CD4-positive, alpha-beta T cell treated with Interleukin-10 for 1 hour (primary cell): ENCODE data around the gene CD40.
"Not testable (repeated sequence)": the region's sequence is repeated elsewhere in the genome, so short reads cannot be mapped to it uniquely, and the experiment has no call there.

Experiments
- DNase-seq: peaks from one replicate; pipeline ENCODE4 v3.0.0-alpha.2; 2020

Gene CD40

GRCh38 chr20:46117704-46118467, at the start of gene CD40:
CD40 (plus strand) TSS chr20:46118314; CDS start chr20:46118344, 30 bp downstream.
- peak; percentile 78 for DNase-seq

GRCh38 chr20:46070215-46070900, 47.8 kb upstream of the CD40 start:
- DNase-seq, result no peak

- no peak for DNase-seq
Observed at GRCh38 chr20:46071573-46071972, 46.5 kb upstream of the CD40 start.

DNA sequence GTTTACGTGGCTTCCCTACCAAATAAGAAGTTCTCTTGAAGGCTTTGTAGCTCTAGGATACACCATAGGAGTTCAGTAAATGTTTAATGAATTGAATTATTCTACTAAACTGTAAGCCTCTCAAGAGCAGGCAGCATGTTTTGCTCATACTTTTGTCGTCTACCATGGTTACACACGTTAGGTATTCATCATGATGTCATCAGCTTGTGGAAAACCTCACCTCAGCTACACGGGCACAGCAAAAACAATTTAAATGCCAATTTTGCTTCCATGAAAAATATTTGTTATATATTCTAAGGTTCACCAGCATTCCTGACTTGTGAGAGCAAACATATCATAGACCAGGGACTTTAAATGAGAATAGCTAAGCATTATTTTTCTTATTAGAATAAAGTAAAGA, 45.1 kb upstream of the CD40 start:
- DNase-seq, result no peak

DNA sequence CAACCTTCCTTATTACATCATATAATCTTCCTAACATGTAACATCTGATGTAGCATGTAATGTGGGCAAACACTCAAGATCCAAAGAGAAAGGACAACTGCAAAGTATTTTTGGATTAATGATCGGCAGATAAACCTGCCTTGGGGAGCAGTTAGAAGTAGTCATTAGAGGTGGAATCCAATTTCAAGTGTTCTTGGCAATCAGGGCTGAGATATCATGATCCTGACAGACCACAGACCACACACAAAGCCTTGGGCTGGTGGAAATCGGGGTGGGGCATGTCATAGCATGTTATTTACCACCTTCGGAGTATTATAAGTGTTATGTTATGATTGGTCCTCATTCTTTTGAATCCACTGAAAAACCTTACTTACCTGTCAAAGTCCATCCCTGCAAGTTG, 44.7 kb upstream of the CD40 start:
- no peak for DNase-seq

DNA sequence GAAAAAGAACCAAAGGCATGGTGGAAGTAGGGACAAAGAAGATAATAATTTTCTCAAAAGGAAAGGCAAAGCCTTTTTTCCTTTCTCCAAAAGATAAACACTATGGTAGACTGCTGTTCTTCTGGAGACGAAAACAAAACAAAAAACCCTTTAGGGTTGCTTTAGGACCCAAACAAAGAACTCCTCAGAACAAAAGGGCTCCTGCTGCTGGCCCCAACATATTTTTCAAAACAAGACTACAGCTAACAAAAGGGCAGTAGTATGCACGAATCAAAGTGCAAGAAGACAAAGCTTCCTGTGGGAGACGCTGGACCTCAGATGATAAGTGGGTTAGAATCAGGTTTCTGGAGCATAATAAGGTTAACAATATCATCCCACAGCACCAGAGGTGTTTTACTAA, 44.1 kb upstream of the CD40 start:
- DNase-seq, result no peak

DNA sequence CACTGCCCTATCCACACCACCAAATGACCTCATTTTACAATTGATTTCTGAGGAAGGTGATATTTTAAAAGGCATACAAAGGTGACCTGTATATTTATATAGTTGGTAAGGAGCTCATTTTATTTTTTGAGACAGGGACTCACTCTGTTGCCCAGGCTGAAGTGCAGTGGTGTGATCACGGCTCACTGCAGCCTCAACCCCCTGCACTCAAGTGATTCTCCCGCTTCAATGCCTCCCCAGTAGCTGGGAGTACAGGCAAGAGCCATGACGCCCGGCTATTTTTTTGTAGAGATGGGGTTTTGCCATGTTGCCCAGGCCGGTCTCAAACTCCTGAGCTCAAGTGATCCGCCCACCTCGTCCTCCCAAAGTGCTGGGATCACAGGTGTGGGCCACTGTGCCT, 41.3 kb upstream of the CD40 start:
- no peak for DNase-seq

- no peak for DNase-seq
Observed at GRCh38 chr20:46077642-46078305, 40.3 kb upstream of the CD40 start.

DNA sequence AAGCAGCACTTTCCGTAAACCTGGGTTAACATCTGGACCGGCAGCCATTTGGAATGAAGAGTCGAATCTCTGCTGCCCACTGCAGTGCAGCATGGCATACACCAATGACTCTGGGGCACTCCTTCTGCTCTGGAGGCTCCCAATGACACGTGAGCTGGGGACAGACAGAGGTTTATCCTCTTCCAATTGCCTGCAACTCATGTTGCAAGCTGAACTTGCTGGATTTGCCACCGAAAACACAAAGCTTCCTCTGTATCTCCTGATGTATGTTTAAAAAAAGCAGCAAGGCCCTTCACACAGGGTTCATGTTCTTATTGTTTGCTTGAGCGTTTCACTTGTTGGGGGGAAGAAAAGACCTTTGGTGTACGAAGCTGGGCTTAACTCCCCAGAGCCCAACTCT, 39.2 kb upstream of the CD40 start:
- no peak for DNase-seq

DNA sequence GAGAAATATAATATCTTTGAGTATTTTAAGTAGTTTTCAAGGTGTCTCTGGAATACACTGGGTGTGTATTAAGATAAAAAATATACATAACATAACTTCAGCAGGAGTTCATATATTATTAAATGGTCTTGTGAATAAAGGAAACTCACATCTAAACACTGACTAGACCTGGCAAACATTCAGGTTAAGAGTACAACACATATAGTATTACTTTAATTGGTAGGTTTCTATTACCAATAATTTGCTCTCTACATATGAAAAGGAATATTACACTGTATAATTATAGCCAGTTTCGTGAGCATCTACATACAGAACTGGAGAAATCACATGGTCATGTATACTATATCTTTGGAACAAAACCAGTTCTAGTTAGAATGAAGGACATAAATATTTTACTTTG, 37.0 kb upstream of the CD40 start:
- no peak for DNase-seq

GRCh38 chr20:46083101-46083500, 35.0 kb upstream of the CD40 start:
- no peak for DNase-seq

DNA sequence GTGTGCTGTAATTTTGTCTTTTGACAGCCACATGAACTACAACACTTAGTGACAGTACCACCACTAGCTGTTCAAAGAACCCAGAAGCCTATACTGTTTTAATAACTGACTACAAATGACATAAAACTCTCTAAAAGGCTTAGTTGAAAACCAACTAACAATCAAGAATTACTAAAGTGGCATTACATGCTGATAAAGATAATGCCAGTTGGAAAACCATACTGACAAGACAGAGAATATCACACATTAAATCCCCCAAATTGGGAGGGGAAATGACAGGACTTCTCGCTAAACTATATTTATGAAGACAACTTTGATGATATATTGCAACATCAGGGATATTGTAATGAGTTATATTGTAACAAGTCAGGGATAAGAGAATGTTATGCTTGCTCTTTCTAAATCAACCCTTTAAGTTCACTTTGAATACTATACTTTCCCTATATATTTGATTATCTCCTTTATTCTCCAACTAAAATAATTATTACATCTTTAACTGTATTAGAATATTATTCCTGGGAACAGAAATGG, 34.5 kb upstream of the CD40 start:
- DNase-seq, result no peak

DNA sequence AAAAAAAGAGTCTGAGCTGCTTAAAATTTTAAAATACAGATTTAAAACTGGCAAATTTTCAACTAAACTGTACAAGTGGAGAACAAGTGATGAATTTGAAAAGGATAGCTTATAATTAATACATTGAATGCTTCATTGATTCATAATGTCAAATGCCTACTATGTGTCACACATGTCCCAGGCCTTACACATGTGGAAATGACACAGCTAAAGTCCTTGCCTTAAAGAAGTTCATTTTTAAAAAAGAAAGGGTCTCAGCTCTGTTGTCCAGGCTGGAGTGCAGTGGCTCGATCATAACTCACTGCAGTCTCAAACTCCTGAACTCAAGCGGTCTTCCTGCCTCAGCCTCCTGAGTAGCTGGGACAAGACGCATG, 33.3 kb upstream of the CD40 start:
- no peak for DNase-seq

DNA sequence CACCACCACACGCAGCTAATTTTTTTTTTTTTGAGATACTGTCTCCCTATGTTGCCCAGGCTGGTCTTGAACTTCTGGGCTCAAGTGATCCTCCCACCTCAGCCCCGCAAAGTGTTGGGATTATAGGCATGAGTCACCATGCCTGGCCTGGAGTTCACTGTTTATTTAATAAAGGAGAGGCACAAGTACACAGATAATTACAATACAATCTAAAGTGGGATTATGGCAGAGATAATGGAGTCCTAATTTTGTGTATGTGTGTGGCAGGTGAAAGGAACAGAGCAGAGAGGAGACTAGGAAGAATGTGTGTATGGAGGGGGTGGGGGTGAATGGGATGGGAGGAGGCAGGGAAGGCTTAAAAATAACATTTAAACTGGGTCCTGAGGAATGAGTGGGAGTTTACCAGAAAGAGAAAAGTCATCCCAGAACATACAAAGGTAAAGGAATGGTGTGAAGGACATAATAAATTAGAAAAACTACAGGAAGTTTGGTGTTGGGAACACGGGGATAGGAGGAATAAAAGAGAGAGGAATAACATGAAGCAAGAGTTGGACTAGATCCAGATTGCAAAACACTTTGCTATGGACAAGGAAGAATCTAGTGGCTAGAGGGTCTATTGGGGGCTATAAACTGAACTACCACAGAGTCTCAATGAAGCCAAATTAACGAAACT, 32.8 kb upstream of the CD40 start:
- DNase-seq, result no peak

DNA sequence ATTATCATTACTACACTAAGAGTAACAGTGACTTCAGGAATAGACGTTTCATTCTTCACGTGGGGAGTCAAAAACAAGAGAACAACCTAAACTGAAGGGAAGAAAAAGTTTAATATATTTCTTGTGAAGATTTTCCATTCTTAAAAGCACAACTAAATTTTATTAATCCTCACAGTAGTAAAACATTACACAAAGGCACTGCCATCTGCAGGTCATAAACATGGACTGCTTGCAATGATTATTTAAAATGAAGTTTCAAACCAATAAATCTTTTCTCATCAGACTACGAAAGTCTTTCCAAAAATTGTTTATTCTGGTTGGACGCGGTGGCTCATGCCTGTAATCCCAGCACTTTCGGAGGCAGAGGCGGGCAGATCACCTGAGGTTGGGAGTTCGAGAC, 31.0 kb upstream of the CD40 start:
- DNase-seq, result peak; percentile 24

DNA sequence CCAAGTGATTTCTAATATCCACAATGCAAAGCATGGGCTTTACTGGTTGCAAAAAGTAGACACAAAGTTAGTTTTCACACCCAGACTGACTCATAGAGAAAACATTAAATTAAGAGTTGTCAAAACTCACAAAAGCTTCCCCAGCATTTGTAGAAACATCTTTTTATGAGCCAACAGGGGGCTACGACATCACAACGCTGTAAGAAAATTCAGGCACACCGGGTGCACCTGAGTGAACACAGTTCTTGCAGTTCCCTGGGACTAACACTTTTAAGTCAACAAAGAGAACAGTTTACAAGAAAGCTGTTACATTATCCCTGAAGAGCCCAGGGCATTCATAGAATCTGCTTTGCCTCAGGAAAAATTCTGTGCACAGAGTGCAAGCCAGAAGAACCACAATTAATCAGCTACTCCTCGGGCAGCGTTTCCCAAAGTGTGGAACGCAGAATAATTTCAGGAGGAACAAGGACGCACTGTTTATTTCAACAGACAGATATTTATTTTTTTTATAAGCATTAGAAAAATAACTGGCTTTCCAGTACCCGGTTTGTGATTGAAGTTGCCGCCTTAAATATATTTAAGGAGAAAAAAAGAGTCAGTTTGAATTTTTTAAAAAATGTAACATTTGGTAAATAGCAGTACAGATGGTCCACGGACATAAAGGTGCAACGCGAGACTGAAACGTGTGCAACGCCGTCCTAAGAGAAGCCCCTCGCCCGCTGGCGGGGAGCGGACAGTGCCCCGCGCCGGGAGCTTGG, 29.5 kb upstream of the CD40 start:
- DNase-seq, result no peak

- DNase-seq, result no peak
Observed at GRCh38 chr20:46089167-46089416, 29.0 kb upstream of the CD40 start.

- peak; percentile 94 for DNase-seq
Observed at GRCh38 chr20:46089417-46090388, 28.4 kb upstream of the CD40 start, which contains the start of gene NCOA5. NCOA5 (minus strand) TSS chr20:46089962; CDS start chr20:46079424, 10,538 bp downstream.

- not testable (repeated sequence) for DNase-seq
Observed at GRCh38 chr20:46091622-46092535, 26.2 kb upstream of the CD40 start.

GRCh38 chr20:46093531-46093930, 24.6 kb upstream of the CD40 start:
- no peak for DNase-seq
